ENCODE results near the gene RPL22L1.

Gene RPL22L1

GRCh38 chr3:170866499-170866898 is 3.5 kb downstream of the RPL22L1 start:
- Histone ChIP-seq H3K4me3 (ENCODE audit: severe bottlenecking) (no peak overlapping the region), H3K27ac (ENCODE audit: poor library complexity, severe bottlenecking) (peak overlapping the region; percentile 73), H3K27me3 (ENCODE audit: insufficient read depth, poor library complexity, severe bottlenecking) (no peaks in the 10 kb centered on the region), H3K9me3 (ENCODE audit: severe bottlenecking) (no peaks in the 10 kb centered on the region), H3K36me3 (ENCODE audit: low read depth) (peaks cover 40% of the 10 kb centered on the region), H3K4me1 (ENCODE audit: insufficient read depth, poor library complexity, severe bottlenecking) (peaks cover 11% of the 10 kb centered on the region)
- ATAC-seq (ENCODE audit: low read depth) (no peak), DNase-seq (ENCODE audit: low spot score) (no peak)
- TF ChIP-seq, protein P1, sequence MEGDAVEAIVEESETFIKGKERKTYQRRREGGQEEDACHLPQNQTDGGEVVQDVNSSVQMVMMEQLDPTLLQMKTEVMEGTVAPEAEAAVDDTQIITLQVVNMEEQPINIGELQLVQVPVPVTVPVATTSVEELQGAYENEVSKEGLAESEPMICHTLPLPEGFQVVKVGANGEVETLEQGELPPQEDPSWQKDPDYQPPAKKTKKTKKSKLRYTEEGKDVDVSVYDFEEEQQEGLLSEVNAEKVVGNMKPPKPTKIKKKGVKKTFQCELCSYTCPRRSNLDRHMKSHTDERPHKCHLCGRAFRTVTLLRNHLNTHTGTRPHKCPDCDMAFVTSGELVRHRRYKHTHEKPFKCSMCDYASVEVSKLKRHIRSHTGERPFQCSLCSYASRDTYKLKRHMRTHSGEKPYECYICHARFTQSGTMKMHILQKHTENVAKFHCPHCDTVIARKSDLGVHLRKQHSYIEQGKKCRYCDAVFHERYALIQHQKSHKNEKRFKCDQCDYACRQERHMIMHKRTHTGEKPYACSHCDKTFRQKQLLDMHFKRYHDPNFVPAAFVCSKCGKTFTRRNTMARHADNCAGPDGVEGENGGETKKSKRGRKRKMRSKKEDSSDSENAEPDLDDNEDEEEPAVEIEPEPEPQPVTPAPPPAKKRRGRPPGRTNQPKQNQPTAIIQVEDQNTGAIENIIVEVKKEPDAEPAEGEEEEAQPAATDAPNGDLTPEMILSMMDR (IDR thresholded peaks at IDR 0.05; ENCODE audit: poor library complexity, severe bottlenecking): no peak

DNA sequence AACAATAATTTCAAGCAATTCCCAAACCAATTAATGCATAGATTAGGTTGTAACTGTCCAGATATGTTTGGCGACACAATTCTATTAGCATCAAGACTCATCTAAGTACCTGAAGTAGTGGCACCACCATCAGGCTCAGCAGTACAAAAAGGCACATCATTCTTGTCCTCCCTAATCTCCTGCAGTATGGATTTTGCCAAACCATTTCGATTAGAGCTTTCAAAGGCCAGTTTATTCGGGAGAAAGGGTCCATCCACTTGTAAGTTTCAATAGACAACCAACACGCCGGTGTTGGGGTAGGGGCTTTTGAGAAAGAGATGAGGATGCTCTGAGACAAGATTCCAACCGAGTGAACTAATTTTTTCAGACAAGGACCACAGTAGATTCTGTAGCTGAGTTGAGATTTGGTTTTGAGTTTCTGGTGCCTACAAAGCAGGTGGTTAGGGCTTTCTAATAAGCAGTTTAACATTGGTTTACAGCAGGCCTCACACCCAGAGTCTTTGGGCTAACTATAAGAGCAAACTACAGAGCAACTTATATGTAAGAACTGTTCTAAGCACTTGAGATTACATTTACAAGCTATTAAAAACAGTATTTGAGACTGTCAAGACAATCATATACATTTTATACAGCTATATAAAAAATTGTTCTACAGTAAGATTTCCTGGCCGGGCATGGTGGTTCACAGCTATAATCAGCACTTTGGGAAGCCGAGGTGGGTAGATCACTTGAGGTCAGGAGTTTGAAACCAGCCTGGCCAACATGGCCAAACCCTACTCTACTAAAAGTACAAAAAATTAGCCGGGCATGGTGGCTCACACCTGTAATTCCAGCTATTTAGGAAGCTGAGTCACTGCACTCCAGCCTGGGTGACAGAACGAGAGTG is 4.5 kb downstream of the RPL22L1 start:
- H3K9me3 ChIP-seq (ENCODE audit: severe bottlenecking): no peaks in the 10 kb centered on the region
- peaks cover 11% of the 10 kb centered on the region for H3K4me1 ChIP-seq (ENCODE audit: insufficient read depth, poor library complexity, severe bottlenecking)
- H3K36me3 ChIP-seq (ENCODE audit: low read depth): peaks cover 40% of the 10 kb centered on the region
- H3K27ac ChIP-seq (ENCODE audit: poor library complexity, severe bottlenecking): no peak overlapping the region
- ATAC-seq (ENCODE audit: low read depth) (peak; percentile 24), DNase-seq (ENCODE audit: low spot score) (no peak)
- H3K4me3 ChIP-seq (ENCODE audit: severe bottlenecking): no peak overlapping the region
- TF ChIP-seq, protein P1 (IDR thresholded peaks at IDR 0.05; ENCODE audit: poor library complexity, severe bottlenecking): no peak
- H3K27me3 ChIP-seq (ENCODE audit: insufficient read depth, poor library complexity, severe bottlenecking): no peaks in the 10 kb centered on the region

GRCh38 chr3:170864525-170865208 is 5.3 kb downstream of the RPL22L1 start:
- Histone ChIP-seq H3K36me3 (ENCODE audit: low read depth) (peaks cover 39% of the 10 kb centered on the region), H3K27me3 (ENCODE audit: insufficient read depth, poor library complexity, severe bottlenecking) (no peaks in the 10 kb centered on the region), H3K4me3 (ENCODE audit: severe bottlenecking) (no peak overlapping the region), H3K9me3 (ENCODE audit: severe bottlenecking) (no peaks in the 10 kb centered on the region), H3K4me1 (ENCODE audit: insufficient read depth, poor library complexity, severe bottlenecking) (peaks cover 11% of the 10 kb centered on the region), H3K27ac (ENCODE audit: poor library complexity, severe bottlenecking) (no peak overlapping the region)
- TF ChIP-seq, protein P1 (IDR thresholded peaks at IDR 0.05; ENCODE audit: poor library complexity, severe bottlenecking): peak; percentile 6
- ATAC-seq (ENCODE audit: low read depth) (peak; percentile 53), DNase-seq (ENCODE audit: low spot score) (no peak)

- no peak overlapping the region for H3K27ac ChIP-seq (ENCODE audit: poor library complexity, severe bottlenecking)
- TF ChIP-seq, protein P1 (IDR thresholded peaks at IDR 0.05; ENCODE audit: poor library complexity, severe bottlenecking): no peak
- DNase-seq (ENCODE audit: low spot score) (no peak), ATAC-seq (ENCODE audit: low read depth) (no peak)
- peaks cover 11% of the 10 kb centered on the region for H3K4me1 ChIP-seq (ENCODE audit: insufficient read depth, poor library complexity, severe bottlenecking)
- H3K9me3 ChIP-seq (ENCODE audit: severe bottlenecking): no peaks in the 10 kb centered on the region
- no peaks in the 10 kb centered on the region for H3K27me3 ChIP-seq (ENCODE audit: insufficient read depth, poor library complexity, severe bottlenecking)
- H3K36me3 ChIP-seq (ENCODE audit: low read depth): peaks cover 30% of the 10 kb centered on the region
- H3K4me3 ChIP-seq (ENCODE audit: severe bottlenecking): no peak overlapping the region
Observed at GRCh38 chr3:170863816-170864215, 6.2 kb downstream of the RPL22L1 start.
